NT2/D1 (cell line): ENCODE measurements around the gene OR2T35.

Experiments used
- SUZ12 ChIP-seq: IDR thresholded peaks from 2 replicates; pipeline ENCODE4 v1.6.1; 2011; ENCODE audit not compliant: insufficient read length, insufficient read depth; ENCODE audit errors: extremely low read depth
- YY1 ChIP-seq: IDR thresholded peaks from 2 replicates; pipeline ENCODE4 v1.6.1; 2011; ENCODE audit not compliant: insufficient read length, insufficient read depth
- ZNF274 ChIP-seq: IDR thresholded peaks from 2 replicates; pipeline ENCODE4 v1.6.1; 2011; ENCODE audit warnings: mild to moderate bottlenecking, low read depth, low read length

- TF ChIP-seq ZNF274, result no peak
- no peak for TF ChIP-seq YY1
- no peak for TF ChIP-seq SUZ12
Measured at GRCh38 chr1:248589334-248589733, 55.7 kb downstream of the OR2T35 start.
